Activated naive CD8-positive, alpha-beta T cell treated with anti-CD3 and anti-CD28 coated beads, Interleukin-2, amount 10 ng/mL, durations not matched to agents 7 days and 5 days (primary cell): ENCODE data around the gene KRTAP10-5. TPM values are rescaled to one million over a fixed set of nuclear protein-coding genes. Genes with fewer than 3 reads are reported as not detected.
"Not testable (repeated sequence)": the region's sequence is repeated elsewhere in the genome, so short reads cannot be mapped to it uniquely, and the experiment has no call there.

Source experiments
- ATAC-seq: fragments of 150-1000 bp; cut with Tn5 transposase; one replicate; pipeline ENCODE4 v1.10.0; 2021; ENCODE audit warnings: low read depth, moderate library complexity
- POLR2A ChIA-PET: fragments of 350-600 bp; sonication (Branson Sonifier 250); formaldehyde crosslinking; loops from one replicate; lab custom pipeline; 2021; ENCODE audit warnings: antibody characterized with exemption; lab: Charles Lee
- DNase-seq: peaks from one replicate; pipeline ENCODE4 v3.0.0; 2021
- H3K27ac Mint-ChIP-seq: one replicate; pipeline ENCODE4 v1.8.0; 2022; ENCODE audit warnings: mild to moderate bottlenecking, mixed read lengths
- H3K27me3 Mint-ChIP-seq: one replicate; pipeline ENCODE4 v1.8.0; 2022; ENCODE audit warnings: mild to moderate bottlenecking, moderate library complexity, mixed read lengths
- H3K36me3 Mint-ChIP-seq: one replicate; pipeline ENCODE4 v1.8.0; 2021; ENCODE audit warnings: mild to moderate bottlenecking, mixed read lengths
- H3K4me1 Mint-ChIP-seq: one replicate; pipeline ENCODE4 v1.8.0; 2021; ENCODE audit warnings: mixed read lengths
- H3K4me3 Mint-ChIP-seq: one replicate; pipeline ENCODE4 v1.8.0; 2022; ENCODE audit warnings: mild to moderate bottlenecking, moderate library complexity, mixed read lengths
- H3K9me3 Mint-ChIP-seq: one replicate; pipeline ENCODE4 v1.8.0; 2021; ENCODE audit warnings: mixed read lengths
- total RNA-seq, 2 experiments: library from RNA; stranded (reverse); gene quantifications; one replicate each; pipeline ENCODE4 v1.2.3, GENCODE V29; 2021

The KRTAP10-5 gene
- total RNA-seq, 2 experiments from 2014 or later: not detected

DNA sequence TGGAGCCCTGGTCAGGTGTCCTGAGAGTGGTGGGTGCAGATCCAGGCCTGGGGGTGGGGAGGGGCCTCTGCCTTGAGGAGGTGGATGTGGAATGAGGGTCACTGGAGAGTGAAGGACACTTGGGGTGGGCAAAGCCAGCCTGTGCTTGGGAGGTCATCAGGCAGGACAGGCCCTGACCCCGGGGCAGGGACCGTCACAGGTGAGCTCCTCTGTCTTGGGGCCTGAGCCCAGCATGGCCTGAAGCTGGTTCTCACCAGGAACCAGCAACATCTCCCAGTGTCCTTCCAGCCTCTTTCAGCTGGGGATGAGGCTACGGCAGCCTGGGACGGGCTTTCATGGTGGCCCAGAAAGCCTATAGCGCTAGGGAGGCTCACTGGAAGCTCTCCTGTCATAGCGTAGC lies 28.3 kb downstream of the KRTAP10-5 start:
- POLR2A ChIA-PET: no interaction called here
- Mint-ChIP-seq H3K27ac (no peak overlapping the region), H3K4me1 (peaks cover 13% of the 10 kb centered on the region), H3K9me3 (peaks cover 12% of the 10 kb centered on the region), H3K27me3 (peaks cover 5% of the 10 kb centered on the region), H3K4me3 (no peak overlapping the region), H3K36me3 (peaks cover 10% of the 10 kb centered on the region)
- ATAC-seq (no peak), DNase-seq (no peak)

DNA sequence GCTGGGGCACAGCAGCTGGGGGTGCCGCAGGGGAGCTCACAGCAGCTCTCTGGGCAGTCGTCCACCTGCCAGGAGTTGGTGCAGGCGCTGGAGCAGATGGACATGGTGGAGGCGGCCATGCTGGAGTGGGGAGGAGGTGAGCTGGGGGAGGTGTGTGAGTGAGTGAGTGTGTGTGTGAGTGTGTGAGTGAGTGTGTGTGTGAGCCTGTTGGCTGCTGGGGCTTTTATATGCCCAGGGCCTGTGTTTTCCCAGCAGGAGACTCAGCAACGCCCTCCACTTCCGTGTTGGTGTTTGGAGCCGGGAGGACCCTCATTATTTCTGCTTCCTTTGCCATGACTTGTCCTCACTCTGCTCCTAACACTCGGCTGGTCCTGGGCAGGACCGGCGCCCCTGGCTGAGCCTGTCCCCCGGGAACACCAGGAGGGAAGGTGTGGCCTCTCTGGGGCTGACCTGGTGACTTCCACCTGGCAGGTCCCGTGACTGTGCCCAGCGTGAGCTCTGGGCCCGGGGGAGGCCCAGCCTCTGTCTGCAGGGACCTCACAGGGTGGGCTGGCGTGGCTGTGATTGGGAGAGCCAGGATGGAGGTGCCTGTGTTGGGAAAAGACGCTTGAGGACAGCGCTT lies 29.0 kb downstream of the KRTAP10-5 start, which contains the start of gene KRTAP10-2:
Gene KRTAP10-2, minus strand, starts transcription at position 166 of the 622 bp plus-strand sequence. Its CDS starts 47 bp downstream, at position 119.
- Mint-ChIP-seq H3K9me3 (peaks cover 18% of the 10 kb centered on the region), H3K27ac (peak within 1 kb of the TSS; percentile 59), H3K4me3 (no peak within 1 kb of the TSS), H3K4me1 (peaks cover 15% of the 10 kb centered on the region), H3K27me3 (peaks cover 5% of the 10 kb centered on the region), H3K36me3 (peaks cover 17% of the 10 kb centered on the region)
- POLR2A ChIA-PET: no interaction called here
- DNase-seq (peak; percentile 20), ATAC-seq (no peak)

DNA sequence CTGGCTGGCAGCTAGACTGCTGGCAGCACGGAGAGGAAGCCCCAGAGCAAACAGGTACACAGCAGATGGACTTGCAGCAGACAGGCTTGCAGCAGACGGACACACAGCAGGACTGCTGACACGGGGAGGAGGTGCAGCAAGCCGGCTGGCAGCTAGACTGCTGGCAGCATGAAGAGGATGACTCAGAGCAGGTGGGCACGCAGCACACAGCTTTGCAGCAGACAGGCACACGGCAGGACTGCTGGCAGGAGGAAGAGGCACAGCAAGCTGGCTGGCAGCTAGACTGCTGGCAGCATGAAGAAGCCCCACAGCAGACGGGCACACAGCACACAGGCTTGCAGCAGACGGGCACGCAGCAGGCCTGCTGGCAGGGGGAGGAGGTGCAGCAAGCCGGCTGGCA lies 29.6 kb downstream of the KRTAP10-5 start:
- no peak for ATAC-seq
- H3K9me3 Mint-ChIP-seq: peaks cover 21% of the 10 kb centered on the region

DNA sequence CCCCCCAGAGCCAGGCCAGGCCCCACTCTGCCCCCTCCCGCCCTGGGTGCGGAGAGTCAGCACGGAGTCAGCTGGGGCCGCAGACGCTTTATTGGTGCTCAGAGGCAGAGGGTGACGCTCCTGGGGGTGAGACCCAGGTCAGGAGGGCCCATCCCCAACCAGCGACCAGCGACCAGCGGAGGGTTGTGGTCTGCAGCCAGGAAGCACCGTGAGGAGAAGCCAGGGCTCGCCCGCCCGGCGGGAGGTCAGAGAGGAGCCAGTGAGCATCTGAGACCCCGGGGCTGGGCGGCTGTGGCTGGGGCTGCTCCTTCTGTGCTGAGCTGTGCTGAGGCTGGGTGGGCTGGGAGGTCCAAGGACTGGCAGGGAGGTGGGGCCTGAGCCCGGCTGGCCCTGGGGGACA lies 30.1 kb downstream of the KRTAP10-5 start:
- H3K4me1 Mint-ChIP-seq: peaks cover 15% of the 10 kb centered on the region
- H3K4me3 Mint-ChIP-seq, ATAC-seq, H3K27ac Mint-ChIP-seq, H3K27me3 Mint-ChIP-seq, POLR2A ChIA-PET, DNase-seq: not testable (repeated sequence)
- peaks cover 22% of the 10 kb centered on the region for H3K9me3 Mint-ChIP-seq
- H3K36me3 Mint-ChIP-seq: peaks cover 17% of the 10 kb centered on the region

More for the DNA sequence above, 29.6 kb downstream of the KRTAP10-5 start:
- Mint-ChIP-seq H3K27me3 (peaks cover 5% of the 10 kb centered on the region), H3K27ac (peak overlapping the region; percentile 59), H3K4me3 (no peak overlapping the region), H3K36me3 (peaks cover 17% of the 10 kb centered on the region), H3K4me1 (peaks cover 15% of the 10 kb centered on the region)
- DNase-seq: no peak
- POLR2A ChIA-PET: no interaction called here

DNA sequence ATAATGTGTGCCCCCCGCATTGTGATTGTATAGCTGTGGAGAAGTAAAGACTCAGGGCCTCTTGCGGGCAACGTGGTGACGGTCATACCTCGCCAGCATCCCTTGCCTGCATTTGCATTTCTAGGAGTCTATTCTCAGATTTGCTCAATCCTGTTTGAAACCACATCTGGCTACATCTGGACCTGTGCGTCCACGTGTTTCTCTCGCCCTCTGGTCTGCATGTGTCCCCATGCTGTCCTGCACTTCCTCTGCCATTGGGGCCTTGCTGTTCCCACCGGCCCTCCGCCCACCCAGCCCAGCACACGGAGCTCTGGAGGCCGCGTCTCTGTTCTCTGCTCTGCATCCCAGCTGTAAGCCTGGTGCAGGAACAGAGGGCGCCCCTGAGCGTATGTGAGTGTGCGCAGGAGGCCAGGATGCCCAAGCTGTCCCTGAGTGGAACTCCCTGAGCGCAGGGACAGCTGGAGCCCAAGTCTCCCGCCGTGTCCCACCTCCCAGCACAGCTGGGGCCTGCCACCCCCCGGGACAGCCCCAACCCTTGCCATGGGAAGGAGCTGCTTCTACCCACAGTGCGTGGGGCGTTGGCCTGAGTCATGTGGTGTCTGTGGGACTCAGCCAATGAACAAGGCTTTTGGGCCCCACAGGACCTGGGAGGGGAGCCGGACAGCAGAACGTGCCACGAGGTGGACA lies 30.7 kb downstream of the KRTAP10-5 start:
- H3K27me3 Mint-ChIP-seq: peaks cover 5% of the 10 kb centered on the region
- no peak for ATAC-seq
- no peak overlapping the region for H3K27ac Mint-ChIP-seq
- H3K9me3 Mint-ChIP-seq: peaks cover 22% of the 10 kb centered on the region
- no peak for DNase-seq
- no peak overlapping the region for H3K4me3 Mint-ChIP-seq
- H3K36me3 Mint-ChIP-seq: peaks cover 17% of the 10 kb centered on the region
- POLR2A ChIA-PET: no interaction called here
- peaks cover 15% of the 10 kb centered on the region for H3K4me1 Mint-ChIP-seq

DNA sequence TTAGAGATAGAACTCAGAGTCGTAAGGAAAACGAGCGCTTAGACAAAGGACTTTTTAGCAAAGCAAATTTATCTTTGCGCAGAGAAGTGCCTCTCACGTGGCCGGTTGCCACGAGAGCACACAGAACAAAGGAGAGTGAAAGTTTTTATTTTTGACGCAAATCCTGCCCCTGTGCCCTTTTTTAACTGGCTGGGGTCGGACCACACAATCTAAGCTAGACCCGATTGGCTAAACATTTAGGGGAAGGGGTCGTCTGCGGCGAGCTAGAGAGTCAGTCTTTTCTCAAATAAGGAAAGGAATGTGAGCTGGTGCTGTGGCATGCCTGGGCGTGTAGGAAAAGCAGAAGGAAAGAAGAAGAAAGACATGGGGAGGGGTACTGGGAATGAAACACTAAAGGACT lies 31.5 kb downstream of the KRTAP10-5 start:
- Mint-ChIP-seq H3K36me3 (peaks cover 17% of the 10 kb centered on the region), H3K4me1 (peaks cover 15% of the 10 kb centered on the region), H3K9me3 (peaks cover 24% of the 10 kb centered on the region), H3K4me3 (no peak overlapping the region), H3K27ac (peak overlapping the region; percentile 53), H3K27me3 (peaks cover 5% of the 10 kb centered on the region)
- ATAC-seq: no peak
- DNase-seq: no peak
- POLR2A ChIA-PET: no interaction called here

DNA sequence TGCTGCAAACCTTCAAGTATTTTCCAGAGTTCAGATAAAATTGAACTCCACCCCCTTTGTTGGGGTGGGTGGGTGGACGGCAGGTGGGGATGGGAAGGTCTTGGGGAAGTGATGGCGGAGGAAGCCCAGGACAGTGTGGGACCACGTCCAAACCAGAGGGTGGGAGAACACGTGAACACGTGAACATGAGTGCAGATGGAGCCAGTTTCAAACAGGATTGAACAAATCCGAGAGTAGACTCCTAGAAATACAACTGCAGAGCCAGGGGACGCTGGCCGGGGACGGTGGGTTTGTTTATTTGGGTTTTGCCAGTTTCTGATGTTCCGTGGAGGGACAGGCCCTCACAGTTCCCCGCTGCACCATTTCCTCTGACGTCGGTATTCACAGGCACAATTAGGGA lies 32.0 kb downstream of the KRTAP10-5 start:
- Mint-ChIP-seq H3K9me3 (peaks cover 24% of the 10 kb centered on the region), H3K4me1 (peaks cover 15% of the 10 kb centered on the region), H3K27ac (no peak overlapping the region), H3K4me3 (no peak overlapping the region), H3K27me3 (peaks cover 5% of the 10 kb centered on the region), H3K36me3 (peaks cover 17% of the 10 kb centered on the region)
- ATAC-seq (no peak), DNase-seq (no peak)
- POLR2A ChIA-PET: interaction anchor here (0.9 to 1.4 kb wide), 2 partner anchors 71 to 80 kb away, joined by 3 to 5 read pairs; no protein-coding TSS in a partner anchor

DNA sequence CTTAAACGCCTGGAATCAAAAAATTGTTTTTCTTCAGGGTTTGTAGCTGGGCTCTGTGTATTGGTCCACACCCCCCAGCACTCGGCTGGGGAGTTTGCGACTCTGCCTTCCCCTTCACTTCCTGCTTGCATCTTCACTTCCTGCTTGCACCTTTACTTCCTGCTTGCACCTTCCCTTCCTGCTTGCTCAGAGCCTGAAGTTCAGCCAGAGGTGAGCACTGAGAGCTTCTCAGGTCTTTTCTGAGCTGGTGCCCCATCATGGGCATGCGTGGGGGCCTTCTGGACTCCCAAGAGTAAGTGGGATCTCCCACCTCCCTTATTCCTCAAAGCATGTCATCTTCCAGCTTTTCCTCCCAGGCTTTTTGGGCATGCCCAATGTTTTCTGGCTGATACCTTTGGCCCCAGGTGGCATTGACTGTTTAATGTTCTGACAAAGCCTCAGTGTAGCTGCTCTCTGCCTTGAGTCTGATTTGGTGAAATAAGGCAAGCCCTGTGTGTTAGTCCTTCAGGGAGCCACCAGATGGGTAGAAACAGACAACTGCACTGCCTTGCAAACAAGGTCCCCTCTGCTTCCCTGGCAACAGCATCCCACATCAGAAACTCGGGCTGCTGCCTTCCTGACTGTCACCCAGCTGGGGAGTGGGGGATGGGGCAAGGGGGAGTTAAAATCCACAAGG lies 32.6 kb downstream of the KRTAP10-5 start:
- peak overlapping the region; percentile 64 for H3K4me3 Mint-ChIP-seq
- ATAC-seq: peak; percentile 89
- H3K27ac Mint-ChIP-seq: peak overlapping the region; percentile 80
- POLR2A ChIA-PET: interaction anchor here (0.9 to 1.4 kb wide), 3 partner anchors 71 to 110 kb away, joined by 3 to 6 read pairs (median 5); partner anchors contain the start of gene KRTAP12-3
- no peaks in the 10 kb centered on the region for H3K27me3 Mint-ChIP-seq
- H3K9me3 Mint-ChIP-seq: peaks cover 21% of the 10 kb centered on the region
- peak; percentile 47 for DNase-seq
- H3K4me1 Mint-ChIP-seq: peaks cover 15% of the 10 kb centered on the region
- peaks cover 17% of the 10 kb centered on the region for H3K36me3 Mint-ChIP-seq

DNA sequence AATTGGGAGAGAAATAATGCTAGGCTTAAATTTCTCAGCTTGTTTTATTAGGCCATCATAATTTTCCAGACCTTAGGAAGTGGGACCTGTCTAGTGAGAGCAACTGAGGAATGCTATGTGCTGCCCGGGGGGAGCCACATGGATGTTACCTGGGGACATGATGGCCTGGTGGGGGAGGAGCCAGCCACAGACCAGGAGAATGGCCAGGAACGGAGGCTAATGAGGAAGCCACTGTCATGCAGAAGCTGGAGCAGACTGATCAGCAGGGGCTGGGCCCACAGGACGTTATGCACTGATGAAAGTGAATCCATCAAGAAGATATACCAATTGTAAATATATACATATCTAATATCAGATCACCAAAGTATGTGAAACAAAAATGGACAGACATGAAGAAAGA lies 35.8 kb downstream of the KRTAP10-5 start:
- H3K36me3 Mint-ChIP-seq: peaks cover 17% of the 10 kb centered on the region
- ATAC-seq: no peak
- H3K27ac Mint-ChIP-seq: no peak overlapping the region
- no peak overlapping the region for H3K4me3 Mint-ChIP-seq
- H3K27me3 Mint-ChIP-seq: no peaks in the 10 kb centered on the region
- POLR2A ChIA-PET: no interaction called here
- H3K4me1 Mint-ChIP-seq: peaks cover 15% of the 10 kb centered on the region
- H3K9me3 Mint-ChIP-seq: peaks cover 24% of the 10 kb centered on the region
- no peak for DNase-seq

DNA sequence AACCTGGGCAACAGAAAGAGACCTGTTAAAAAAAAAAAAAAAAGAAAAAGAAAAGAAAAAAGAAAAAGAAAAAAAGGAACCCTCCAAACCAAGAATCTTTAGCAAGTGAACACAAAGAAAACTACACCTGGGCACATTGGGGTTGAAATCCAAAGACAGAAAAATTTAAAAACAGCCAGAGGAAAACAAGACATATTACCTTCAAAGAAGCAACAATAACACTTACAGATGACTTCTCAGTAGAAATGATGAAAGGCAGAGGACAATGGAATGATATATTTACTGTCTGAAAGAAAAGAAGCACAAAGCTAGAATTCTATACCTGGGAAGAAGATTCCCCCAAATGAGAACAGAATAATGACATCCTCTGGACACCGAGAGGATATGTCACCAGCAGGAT lies 37.7 kb downstream of the KRTAP10-5 start:
- peaks cover 6% of the 10 kb centered on the region for H3K4me1 Mint-ChIP-seq
- H3K27ac Mint-ChIP-seq: no peak overlapping the region
- peaks cover 20% of the 10 kb centered on the region for H3K9me3 Mint-ChIP-seq
- POLR2A ChIA-PET: no interaction called here
- ATAC-seq (no peak), DNase-seq (no peak)
- no peak overlapping the region for H3K4me3 Mint-ChIP-seq
- no peaks in the 10 kb centered on the region for H3K27me3 Mint-ChIP-seq
- H3K36me3 Mint-ChIP-seq: peaks cover 13% of the 10 kb centered on the region

DNA sequence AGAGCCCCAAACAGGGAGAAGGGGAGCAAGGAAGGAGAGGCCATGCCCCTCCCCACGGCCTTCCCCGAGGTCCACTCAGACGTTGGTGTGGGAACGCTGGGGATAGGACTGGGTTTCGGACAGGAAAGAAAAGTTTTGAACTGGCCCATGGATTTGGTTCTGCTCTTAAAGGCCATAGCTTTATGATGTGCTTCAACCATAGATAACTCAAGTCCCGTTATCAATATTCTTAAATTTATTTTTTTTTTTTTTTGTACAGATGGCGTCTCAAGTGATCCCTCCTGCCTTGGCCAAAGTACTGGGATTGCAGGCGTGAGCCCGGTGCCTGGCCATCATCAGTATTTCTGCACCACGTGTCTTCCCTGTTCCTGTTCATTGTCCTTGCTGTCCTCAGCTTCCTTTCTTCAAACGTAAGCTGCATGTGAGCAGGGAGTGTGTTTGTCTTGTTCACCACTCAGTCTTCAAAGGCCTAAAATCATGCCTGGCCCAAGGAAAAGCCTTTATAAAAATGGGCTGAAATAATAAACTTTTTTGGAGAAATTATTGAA lies 39.6 kb downstream of the KRTAP10-5 start:
- ATAC-seq: no peak
- POLR2A ChIA-PET: no interaction called here
- no peak for DNase-seq
- Mint-ChIP-seq H3K4me3 (no peak overlapping the region), H3K36me3 (no peaks in the 10 kb centered on the region), H3K27ac (no peak overlapping the region), H3K27me3 (peaks cover 2% of the 10 kb centered on the region), H3K4me1 (no peaks in the 10 kb centered on the region), H3K9me3 (peaks cover 6% of the 10 kb centered on the region)

DNA sequence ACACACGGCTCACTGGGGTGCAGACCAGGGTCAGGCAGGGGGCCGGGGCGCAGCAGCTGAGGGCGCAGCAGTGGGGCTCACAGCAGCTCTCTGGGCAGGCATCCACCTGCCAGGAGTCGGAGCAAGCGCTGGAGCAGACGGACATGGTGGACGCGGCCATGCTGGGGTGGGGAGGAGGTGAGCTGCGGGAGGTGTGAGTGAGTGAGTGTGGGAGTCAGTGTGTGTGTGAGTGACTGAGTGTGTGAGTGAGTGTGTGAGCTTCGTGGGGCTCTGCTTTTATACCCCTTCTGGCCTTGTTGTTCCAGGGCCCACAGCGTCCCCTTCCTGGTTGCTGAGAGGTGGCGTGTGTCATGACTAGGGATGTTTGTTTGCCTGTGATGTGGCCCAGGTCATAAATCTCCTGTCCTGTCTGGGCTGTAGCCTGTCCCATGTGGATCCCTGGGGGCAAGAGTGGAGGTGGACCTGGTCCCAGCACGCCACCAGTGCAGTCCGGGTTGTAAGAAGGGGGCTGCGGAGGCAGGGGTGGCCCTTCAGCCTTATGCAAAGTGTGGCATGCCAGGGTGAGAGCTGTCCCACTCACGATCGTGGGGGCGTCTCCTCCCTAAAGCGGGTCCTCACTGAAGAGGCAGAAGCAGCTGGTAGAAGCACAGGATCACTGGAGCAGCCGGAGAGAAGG lies 40.3 kb downstream of the KRTAP10-5 start, which contains the start of gene KRTAP10-1:
Gene KRTAP10-1, minus strand, starts transcription at position 205 of the 676 bp plus-strand sequence. Its CDS starts 45 bp downstream, at position 160.
- Mint-ChIP-seq H3K27ac (no peak within 1 kb of the TSS), H3K4me3 (no peak within 1 kb of the TSS), H3K36me3 (no peaks in the 10 kb centered on the region), H3K4me1 (no peaks in the 10 kb centered on the region), H3K27me3 (peaks cover 2% of the 10 kb centered on the region), H3K9me3 (peaks cover 5% of the 10 kb centered on the region)
- no peak for ATAC-seq
- POLR2A ChIA-PET: no interaction called here
- no peak for DNase-seq

DNA sequence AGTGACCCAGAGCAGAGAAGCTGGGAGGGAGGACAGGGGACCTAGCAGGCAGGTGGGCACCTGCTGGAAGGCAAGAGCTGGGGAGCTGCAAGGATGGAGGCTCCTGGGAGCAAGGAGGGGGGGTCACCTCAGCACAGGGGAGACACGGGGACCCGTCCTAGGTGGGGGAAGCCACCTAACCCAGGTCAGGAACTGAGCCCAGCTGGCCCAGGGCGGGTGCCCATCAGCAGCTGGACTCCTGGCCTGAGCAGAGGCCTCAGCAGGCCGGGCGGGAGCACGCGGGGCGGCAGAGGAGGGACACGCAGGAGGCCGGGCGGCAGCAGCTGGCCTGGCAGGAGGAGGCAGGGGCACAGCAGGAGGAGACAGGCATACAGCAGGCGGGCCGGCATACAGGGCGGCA lies 41.4 kb downstream of the KRTAP10-5 start:
- Mint-ChIP-seq H3K36me3 (no peaks in the 10 kb centered on the region), H3K4me3 (no peak overlapping the region), H3K27me3 (peaks cover 4% of the 10 kb centered on the region), H3K4me1 (no peaks in the 10 kb centered on the region), H3K9me3 (peaks cover 3% of the 10 kb centered on the region), H3K27ac (no peak overlapping the region)
- DNase-seq (no peak), ATAC-seq (no peak)
- POLR2A ChIA-PET: no interaction called here
